ENCODE results near the gene TEK. TPM values are rescaled to one million over a fixed set of nuclear protein-coding genes. Genes with fewer than 3 reads are reported as not detected.

TEK gene
- total RNA-seq, 1 experiment from 2014 or later, result not detected

DNA sequence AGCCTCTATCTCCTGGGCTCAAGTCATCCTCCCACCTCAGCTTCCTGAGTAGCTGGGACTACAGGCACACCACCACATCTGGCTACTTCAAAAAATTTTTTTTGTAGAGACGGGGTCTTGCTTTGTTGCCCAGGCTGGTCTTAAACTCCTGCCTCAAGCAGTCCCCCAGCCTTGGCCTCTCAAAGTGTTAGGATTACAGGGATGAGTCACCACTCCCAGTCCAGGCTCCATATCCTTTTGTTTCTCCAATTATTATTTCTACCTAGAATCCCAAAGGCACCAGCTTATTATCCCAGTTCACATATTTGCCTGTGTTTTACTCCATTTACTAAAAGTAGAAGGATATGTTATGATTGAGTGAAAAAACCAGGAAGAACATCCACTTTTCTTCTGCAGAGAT, 84.9 kb downstream of the TEK start:
- Histone ChIP-seq H2AFZ (no peak overlapping the region), H3F3A (ENCODE audit: insufficient read depth, low read depth) (no peaks in the 10 kb centered on the region), H3K9me2 (ENCODE audit: insufficient read depth) (no peaks in the 10 kb centered on the region), H3K79me2 (ENCODE audit: low read depth) (no peaks in the 10 kb centered on the region), H3K4me2 (no peak overlapping the region), H3K27ac (no peak overlapping the region), H3K4me3 (no peak overlapping the region), H4K20me1 (ENCODE audit: insufficient read depth) (no peaks in the 10 kb centered on the region), H3K4me1 (replicated peaks; ENCODE audit: insufficient read depth) (no peaks in the 10 kb centered on the region), H3K27me3 (ENCODE audit: insufficient read depth, low read depth) (no peaks in the 10 kb centered on the region), H3K36me3 (ENCODE audit: low read depth) (no peaks in the 10 kb centered on the region), H3K9me3 (ENCODE audit: insufficient read depth, low read depth) (no peaks in the 10 kb centered on the region)
- intact Hi-C loops (cut with micrococcal nuclease; ENCODE audit: unreplicated experiment), result no loop called here
- POLR2A ChIA-PET (ENCODE audit: unreplicated experiment), result no interaction called here
- CTCF ChIA-PET, result no interaction called here
- BruUV-seq (replicated peaks), result no TSS peak
- TF ChIP-seq EZH2 (IDR thresholded peaks at IDR 0.05; ENCODE audit: low read depth), result no peak
- TF ChIP-seq, protein P1, sequence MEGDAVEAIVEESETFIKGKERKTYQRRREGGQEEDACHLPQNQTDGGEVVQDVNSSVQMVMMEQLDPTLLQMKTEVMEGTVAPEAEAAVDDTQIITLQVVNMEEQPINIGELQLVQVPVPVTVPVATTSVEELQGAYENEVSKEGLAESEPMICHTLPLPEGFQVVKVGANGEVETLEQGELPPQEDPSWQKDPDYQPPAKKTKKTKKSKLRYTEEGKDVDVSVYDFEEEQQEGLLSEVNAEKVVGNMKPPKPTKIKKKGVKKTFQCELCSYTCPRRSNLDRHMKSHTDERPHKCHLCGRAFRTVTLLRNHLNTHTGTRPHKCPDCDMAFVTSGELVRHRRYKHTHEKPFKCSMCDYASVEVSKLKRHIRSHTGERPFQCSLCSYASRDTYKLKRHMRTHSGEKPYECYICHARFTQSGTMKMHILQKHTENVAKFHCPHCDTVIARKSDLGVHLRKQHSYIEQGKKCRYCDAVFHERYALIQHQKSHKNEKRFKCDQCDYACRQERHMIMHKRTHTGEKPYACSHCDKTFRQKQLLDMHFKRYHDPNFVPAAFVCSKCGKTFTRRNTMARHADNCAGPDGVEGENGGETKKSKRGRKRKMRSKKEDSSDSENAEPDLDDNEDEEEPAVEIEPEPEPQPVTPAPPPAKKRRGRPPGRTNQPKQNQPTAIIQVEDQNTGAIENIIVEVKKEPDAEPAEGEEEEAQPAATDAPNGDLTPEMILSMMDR (conservative IDR thresholded peaks at IDR 0.05), result no peak
- DNase-seq, result no peak

DNA sequence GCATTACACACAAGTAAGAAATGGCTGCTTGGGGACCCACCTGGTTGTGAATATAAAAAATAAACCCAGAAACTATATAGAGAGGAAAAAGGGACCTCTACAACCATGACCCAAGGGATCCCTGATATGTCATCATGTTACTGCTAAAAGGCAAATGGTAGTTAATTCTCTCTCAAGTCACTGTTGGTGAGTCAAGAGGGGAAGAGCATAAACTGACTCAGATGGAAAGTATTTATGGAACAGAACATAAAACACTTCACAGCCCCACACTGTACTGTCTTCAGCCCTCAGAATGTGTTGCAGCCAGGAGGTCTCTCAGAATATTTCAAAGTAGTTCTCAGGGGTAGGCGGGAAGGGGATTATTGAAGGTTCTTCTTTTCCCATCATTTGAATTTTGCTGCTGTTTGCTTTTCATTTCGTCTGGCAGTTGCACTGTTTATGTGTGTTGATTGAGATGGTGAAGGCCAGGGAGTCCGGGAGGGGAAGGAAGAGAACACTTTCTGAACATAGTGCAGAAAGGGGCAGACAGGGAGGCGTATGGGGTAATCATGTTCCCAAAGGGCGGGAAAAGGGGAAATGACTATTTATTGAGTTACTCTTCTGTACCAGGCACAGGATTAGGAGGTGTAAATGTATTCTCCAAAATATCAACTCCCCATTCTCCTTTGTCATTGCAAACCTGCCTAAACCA, 85.5 kb downstream of the TEK start:
- no peak overlapping the region for H3K4me2 ChIP-seq
- ChIA-PET CTCF (no interaction called here), POLR2A (ENCODE audit: unreplicated experiment) (no interaction called here)
- no peak overlapping the region for H2AFZ ChIP-seq
- DNase-seq, result no peak
- H3K79me2 ChIP-seq (ENCODE audit: low read depth), result no peaks in the 10 kb centered on the region
- no peak overlapping the region for H3K27ac ChIP-seq
- H3K4me1 ChIP-seq (replicated peaks; ENCODE audit: insufficient read depth), result no peaks in the 10 kb centered on the region
- H3K36me3 ChIP-seq (ENCODE audit: low read depth), result no peaks in the 10 kb centered on the region
- no peaks in the 10 kb centered on the region for H3F3A ChIP-seq (ENCODE audit: insufficient read depth, low read depth)
- no peak overlapping the region for H3K4me3 ChIP-seq
- no peaks in the 10 kb centered on the region for H3K9me2 ChIP-seq (ENCODE audit: insufficient read depth)
- no peaks in the 10 kb centered on the region for H4K20me1 ChIP-seq (ENCODE audit: insufficient read depth)
- intact Hi-C loops (cut with micrococcal nuclease; ENCODE audit: unreplicated experiment), result no loop called here
- H3K9me3 ChIP-seq (ENCODE audit: insufficient read depth, low read depth), result no peaks in the 10 kb centered on the region
- no TSS peak for BruUV-seq (replicated peaks)
- TF ChIP-seq, protein P1 (conservative IDR thresholded peaks at IDR 0.05), result no peak
- no peak for TF ChIP-seq EZH2 (IDR thresholded peaks at IDR 0.05; ENCODE audit: low read depth)
- no peaks in the 10 kb centered on the region for H3K27me3 ChIP-seq (ENCODE audit: insufficient read depth, low read depth)

DNA sequence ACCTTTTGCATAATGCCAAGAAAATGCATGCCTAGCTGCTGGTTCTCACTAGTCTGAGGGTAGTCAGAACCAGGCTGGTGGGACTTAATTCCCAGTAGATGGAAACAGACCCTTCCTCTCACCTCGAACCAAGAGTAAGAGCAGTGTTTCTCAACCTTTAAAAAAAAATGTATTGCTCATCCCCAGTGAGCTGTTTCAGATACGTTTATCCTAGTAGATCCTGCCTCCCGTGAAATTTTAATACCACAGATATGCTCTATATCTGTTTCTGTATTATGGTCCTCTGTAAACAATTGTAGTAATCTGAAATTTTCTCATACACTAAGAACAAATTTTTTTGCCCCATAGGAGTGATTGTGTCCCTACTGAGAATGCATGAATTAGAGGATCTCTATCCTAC, 86.2 kb downstream of the TEK start:
- intact Hi-C loops (cut with micrococcal nuclease; ENCODE audit: unreplicated experiment), result no loop called here
- CTCF ChIA-PET, result no interaction called here
- H3F3A ChIP-seq (ENCODE audit: insufficient read depth, low read depth), result no peaks in the 10 kb centered on the region
- H3K9me3 ChIP-seq (ENCODE audit: insufficient read depth, low read depth), result no peaks in the 10 kb centered on the region
- no peak overlapping the region for H3K27ac ChIP-seq
- no peaks in the 10 kb centered on the region for H3K36me3 ChIP-seq (ENCODE audit: low read depth)
- no peak for DNase-seq
- H4K20me1 ChIP-seq (ENCODE audit: insufficient read depth), result no peaks in the 10 kb centered on the region
- no peak overlapping the region for H3K4me2 ChIP-seq
- no peaks in the 10 kb centered on the region for H3K9me2 ChIP-seq (ENCODE audit: insufficient read depth)
- POLR2A ChIA-PET (ENCODE audit: unreplicated experiment), result interaction anchor here (0.7 kb wide), 1 partner anchor 260 kb away, joined by 6 read pairs; no protein-coding TSS in a partner anchor
- H3K27me3 ChIP-seq (ENCODE audit: insufficient read depth, low read depth), result no peaks in the 10 kb centered on the region
- no peak overlapping the region for H2AFZ ChIP-seq
- BruUV-seq (replicated peaks), result no TSS peak
- H3K4me1 ChIP-seq (replicated peaks; ENCODE audit: insufficient read depth), result no peaks in the 10 kb centered on the region
- no peaks in the 10 kb centered on the region for H3K79me2 ChIP-seq (ENCODE audit: low read depth)
- no peak overlapping the region for H3K4me3 ChIP-seq
- TF ChIP-seq, protein P1 (conservative IDR thresholded peaks at IDR 0.05), result no peak
- no peak for TF ChIP-seq EZH2 (IDR thresholded peaks at IDR 0.05; ENCODE audit: low read depth)

Measured in PC-9 (cell line).